OCI-LY3 (cell line): ENCODE results near the gene CD96.
"Not testable (repeated sequence)": the region's sequence is repeated elsewhere in the genome, so short reads cannot be mapped to it uniquely, and the experiment has no call there.

Experiments
- H2AFZ ChIP-seq: fragments of 200-600, 300-600 bp; shearing (Covaris generic); 2 replicates; pipeline ENCODE4 v1.6.0; 2014; ENCODE audit warnings: antibody characterized with exemption, low read depth, low read length
- H3K27ac ChIP-seq: fragments of 200-600, 300-600 bp; sonication (generic); 2 replicates; pipeline ENCODE4 v1.5.1; 2014; ENCODE audit warnings: mild to moderate bottlenecking, low read length, moderate library complexity, mixed read lengths
- H3K27me3 ChIP-seq: fragments of 200-600, 300-600 bp; sonication (generic); 2 replicates; pipeline ENCODE4 v1.6.1; 2014; ENCODE audit warnings: low read depth, low read length, mixed read lengths
- H3K36me3 ChIP-seq: fragments of 200-600, 300-600 bp; sonication (generic); replicated peaks from 2 replicates; pipeline ENCODE3; 2014; ENCODE audit warnings: low read depth, low read length, mixed read lengths
- H3K4me1 ChIP-seq: fragments of 300-600, 200-600 bp; sonication (generic); 2 replicates; pipeline ENCODE4 v1.6.1; 2014; ENCODE audit warnings: low read length, mixed read lengths
- H3K4me2 ChIP-seq: fragments of 200-600, 300-600 bp; sonication (generic); 2 replicates; pipeline ENCODE4 v1.6.1; 2014; ENCODE audit warnings: low read length, mixed read lengths
- H3K4me3 ChIP-seq: fragments of 300-600, 200-600 bp; sonication (generic); 2 replicates; pipeline ENCODE4 v1.5.1; 2014; ENCODE audit warnings: antibody characterized with exemption, mild to moderate bottlenecking, low read length, moderate library complexity
- H3K79me2 ChIP-seq: fragments of 300-600, 200-600 bp; shearing (Covaris generic); 2 replicates; pipeline ENCODE4 v1.6.1; 2014; ENCODE audit warnings: mild to moderate bottlenecking, low read length, mixed read lengths
- H3K9ac ChIP-seq: fragments of 300-600, 200-600 bp; shearing (Covaris generic); 2 replicates; pipeline ENCODE4 v1.6.0; 2014; ENCODE audit warnings: mild to moderate bottlenecking, low read length, moderate library complexity
- H3K9me3 ChIP-seq: fragments of 200-600, 300-600 bp; shearing (Covaris generic); 2 replicates; pipeline ENCODE4 v1.6.1; 2014; ENCODE audit warnings: low read length, mixed read lengths; ENCODE audit not compliant: insufficient read depth
- H4K20me1 ChIP-seq: fragments of 200-600, 300-600 bp; sonication (generic); 2 replicates; pipeline ENCODE4 v1.6.1; 2016; ENCODE audit warnings: low read length, mixed read lengths; ENCODE audit not compliant: insufficient read depth
- CTCF ChIP-seq: fragments of 200-600, 300-600 bp; sonication (generic); IDR thresholded peaks from 2 replicates; pipeline ENCODE4 v1.5.1; 2014; ENCODE audit warnings: antibody characterized with exemption, low read length, low read depth
- EZH2phosphoT487 ChIP-seq: fragments of 200-600 bp; shearing (Covaris generic); IDR thresholded peaks from 2 replicates; pipeline ENCODE4 v1.6.1; 2018; ENCODE audit warnings: antibody characterized with exemption, mixed run types, low read depth

The CD96 gene

GRCh38 chr3:111545349-111545748, 3.4 kb downstream of the CD96 start:
- Histone ChIP-seq H3K9me3 (no peaks in the 10 kb centered on the region), H3K9ac (no peak overlapping the region), H3K4me3 (no peak overlapping the region), H2AFZ (no peak overlapping the region), H3K36me3 (no peaks in the 10 kb centered on the region), H3K4me2 (no peak overlapping the region), H3K27ac (no peak overlapping the region), H3K79me2 (no peaks in the 10 kb centered on the region), H3K27me3 (peaks cover 20% of the 10 kb centered on the region), H4K20me1 (no peaks in the 10 kb centered on the region), H3K4me1 (peaks cover 32% of the 10 kb centered on the region)
- TF ChIP-seq CTCF (no peak), EZH2phosphoT487 (no peak)

GRCh38 chr3:111547631-111548030, 5.6 kb downstream of the CD96 start:
- Histone ChIP-seq H3K4me3 (peak overlapping the region; percentile 22), H2AFZ (no peak overlapping the region), H3K27me3 (no peaks in the 10 kb centered on the region), H3K79me2 (no peaks in the 10 kb centered on the region), H3K4me2 (peak overlapping the region; percentile 51), H4K20me1 (no peaks in the 10 kb centered on the region), H3K4me1 (peaks cover 21% of the 10 kb centered on the region), H3K36me3 (no peaks in the 10 kb centered on the region), H3K9me3 (no peaks in the 10 kb centered on the region), H3K9ac (no peak overlapping the region), H3K27ac (peak overlapping the region; percentile 52)
- TF ChIP-seq CTCF (no peak), EZH2phosphoT487 (no peak)

GRCh38 chr3:111548092-111548491, 6.1 kb downstream of the CD96 start:
- Histone ChIP-seq H3K4me3 (peak overlapping the region; percentile 22), H3K4me2 (peak overlapping the region; percentile 51), H3K9me3 (no peaks in the 10 kb centered on the region), H3K36me3 (no peaks in the 10 kb centered on the region), H2AFZ (no peak overlapping the region), H3K79me2 (no peaks in the 10 kb centered on the region), H3K9ac (no peak overlapping the region), H3K27ac (peak overlapping the region; percentile 52), H3K27me3 (no peaks in the 10 kb centered on the region), H4K20me1 (no peaks in the 10 kb centered on the region), H3K4me1 (peaks cover 21% of the 10 kb centered on the region)
- TF ChIP-seq CTCF: no peak
- TF ChIP-seq EZH2phosphoT487: no peak

GRCh38 chr3:111548756-111549155, 6.8 kb downstream of the CD96 start:
- no peaks in the 10 kb centered on the region for H3K36me3 ChIP-seq
- TF ChIP-seq CTCF (no peak), EZH2phosphoT487 (no peak)
- H3K9ac ChIP-seq: no peak overlapping the region
- peaks cover 21% of the 10 kb centered on the region for H3K4me1 ChIP-seq
- H2AFZ ChIP-seq: no peak overlapping the region
- no peak overlapping the region for H3K4me3 ChIP-seq
- no peak overlapping the region for H3K27ac ChIP-seq
- H3K4me2 ChIP-seq: 0 out of 2 replicates have a peak overlapping the region, but pooled peaks have one; percentile 51
- H3K79me2 ChIP-seq: no peaks in the 10 kb centered on the region
- H3K27me3 ChIP-seq: no peaks in the 10 kb centered on the region
- H3K9me3 ChIP-seq: no peaks in the 10 kb centered on the region
- H4K20me1 ChIP-seq: no peaks in the 10 kb centered on the region

- H3K36me3 ChIP-seq, H3K4me2 ChIP-seq, H3K27me3 ChIP-seq, H3K4me1 ChIP-seq, H4K20me1 ChIP-seq, H2AFZ ChIP-seq, H3K4me3 ChIP-seq, H3K9me3 ChIP-seq, H3K79me2 ChIP-seq, H3K9ac ChIP-seq, H3K27ac ChIP-seq: not testable (repeated sequence)
These were observed 19.9 kb downstream of the CD96 start for GRCh38 chr3:111561902-111562301.
